H7 (cell line): Measurements from ENCODE around the gene SLAMF6. TPM values are rescaled to one million over a fixed set of nuclear protein-coding genes. Genes with fewer than 3 reads are reported as not detected.

Experiments
- DNase-seq: peaks from one replicate; pipeline ENCODE4 v3.0.0; 2012
- H3K27me3 ChIP-seq: 2 replicates; pipeline ENCODE4 v1.6.0; 2011; ENCODE audit warnings: mild to moderate bottlenecking, low read length; ENCODE audit not compliant: control insufficient read depth, insufficient read depth
- H3K36me3 ChIP-seq: replicated peaks from 2 replicates; pipeline ENCODE4 v1.5.1; 2011; ENCODE audit warnings: low read length; ENCODE audit not compliant: control insufficient read depth, insufficient read depth
- H3K4me3 ChIP-seq: 2 replicates; pipeline ENCODE4 v1.5.1; 2011; ENCODE audit warnings: low read depth, mild to moderate bottlenecking, control low read depth, low read length, moderate library complexity; ENCODE audit not compliant: insufficient read depth
- total RNA-seq: library from RNA; depleted of rRNA; stranded (reverse); fragments of >200 nt; shearing (Covaris generic); gene quantifications from 2 replicates; pipeline ENCODE4 v1.2.3, GENCODE V29; 2014

The SLAMF6 gene
- total RNA-seq, 1 experiment from 2014 or later = not detected

- DNase-seq = peak; percentile 28
- H3K27me3 ChIP-seq = no peaks in the 10 kb centered on the region
- H3K36me3 ChIP-seq = no peaks in the 10 kb centered on the region
- H3K4me3 ChIP-seq = no peak overlapping the region
Measured at GRCh38 chr1:160550572-160551034, 27.5 kb upstream of the SLAMF6 start.

- Histone ChIP-seq H3K27me3 (no peaks in the 10 kb centered on the region), H3K4me3 (no peak overlapping the region), H3K36me3 (no peaks in the 10 kb centered on the region)
- DNase-seq = no peak
Measured at GRCh38 chr1:160549665-160550006, 26.6 kb upstream of the SLAMF6 start.

- no peak for DNase-seq
- H3K36me3 ChIP-seq = no peaks in the 10 kb centered on the region
- no peaks in the 10 kb centered on the region for H3K27me3 ChIP-seq
- H3K4me3 ChIP-seq = no peak overlapping the region
Measured at GRCh38 chr1:160548960-160549664, 26.1 kb upstream of the SLAMF6 start.

GRCh38 chr1:160548183-160548582, 25.1 kb upstream of the SLAMF6 start:
- no peak for DNase-seq
- H3K36me3 ChIP-seq = no peaks in the 10 kb centered on the region
- H3K4me3 ChIP-seq = no peak overlapping the region
- H3K27me3 ChIP-seq = no peaks in the 10 kb centered on the region

GRCh38 chr1:160547422-160547821, 24.4 kb upstream of the SLAMF6 start:
- no peak for DNase-seq
- H3K4me3 ChIP-seq = no peak overlapping the region
- no peaks in the 10 kb centered on the region for H3K36me3 ChIP-seq
- no peaks in the 10 kb centered on the region for H3K27me3 ChIP-seq

GRCh38 chr1:160546942-160547341, 23.9 kb upstream of the SLAMF6 start:
- Histone ChIP-seq H3K36me3 (no peaks in the 10 kb centered on the region), H3K27me3 (no peaks in the 10 kb centered on the region), H3K4me3 (no peak overlapping the region)
- no peak for DNase-seq

- no peaks in the 10 kb centered on the region for H3K27me3 ChIP-seq
- no peaks in the 10 kb centered on the region for H3K36me3 ChIP-seq
- no peak overlapping the region for H3K4me3 ChIP-seq
- DNase-seq = peak; percentile 30
Measured at GRCh38 chr1:160544647-160545046, 21.6 kb upstream of the SLAMF6 start.

GRCh38 chr1:160542303-160542945, 19.4 kb upstream of the SLAMF6 start:
- no peaks in the 10 kb centered on the region; the same call in 1 of the 2 replicates for H3K27me3 ChIP-seq
- DNase-seq = no peak
- no peaks in the 10 kb centered on the region for H3K36me3 ChIP-seq
- no peak overlapping the region for H3K4me3 ChIP-seq

GRCh38 chr1:160541622-160542302, 18.7 kb upstream of the SLAMF6 start:
- no peaks in the 10 kb centered on the region; the same call in 1 of the 2 replicates for H3K27me3 ChIP-seq
- no peak overlapping the region for H3K4me3 ChIP-seq
- DNase-seq = no peak
- H3K36me3 ChIP-seq = no peaks in the 10 kb centered on the region

- H3K36me3 ChIP-seq = no peaks in the 10 kb centered on the region
- H3K27me3 ChIP-seq = no peaks in the 10 kb centered on the region; the same call in 1 of the 2 replicates
- no peak for DNase-seq
- H3K4me3 ChIP-seq = no peak overlapping the region
Measured at GRCh38 chr1:160540859-160541233, 17.8 kb upstream of the SLAMF6 start.

GRCh38 chr1:160539990-160540858, 17.2 kb upstream of the SLAMF6 start:
- Histone ChIP-seq H3K36me3 (no peaks in the 10 kb centered on the region), H3K27me3 (no peaks in the 10 kb centered on the region; the same call in 1 of the 2 replicates), H3K4me3 (no peak overlapping the region)
- no peak for DNase-seq

GRCh38 chr1:160539684-160539989, 16.6 kb upstream of the SLAMF6 start:
- H3K36me3 ChIP-seq = no peaks in the 10 kb centered on the region
- H3K4me3 ChIP-seq = no peak overlapping the region
- no peaks in the 10 kb centered on the region; the same call in 1 of the 2 replicates for H3K27me3 ChIP-seq
- no peak for DNase-seq

- DNase-seq = no peak
- Histone ChIP-seq H3K4me3 (no peak overlapping the region), H3K36me3 (no peaks in the 10 kb centered on the region), H3K27me3 (no peaks in the 10 kb centered on the region; the same call in 1 of the 2 replicates)
Measured at GRCh38 chr1:160538985-160539651, 16.1 kb upstream of the SLAMF6 start.
